GM18499 (cell line): ENCODE data around the gene PRPF6.

ENCODE experiments used
- ATAC-seq: cut with Tn5 transposase; IDR thresholded peaks from one replicate; pipeline ENCODE4 v1.9.1; 2021; ENCODE audit warnings: moderate number of reproducible peaks; ENCODE audit not compliant: insufficient read depth, unreplicated experiment

The PRPF6 gene

DNA sequence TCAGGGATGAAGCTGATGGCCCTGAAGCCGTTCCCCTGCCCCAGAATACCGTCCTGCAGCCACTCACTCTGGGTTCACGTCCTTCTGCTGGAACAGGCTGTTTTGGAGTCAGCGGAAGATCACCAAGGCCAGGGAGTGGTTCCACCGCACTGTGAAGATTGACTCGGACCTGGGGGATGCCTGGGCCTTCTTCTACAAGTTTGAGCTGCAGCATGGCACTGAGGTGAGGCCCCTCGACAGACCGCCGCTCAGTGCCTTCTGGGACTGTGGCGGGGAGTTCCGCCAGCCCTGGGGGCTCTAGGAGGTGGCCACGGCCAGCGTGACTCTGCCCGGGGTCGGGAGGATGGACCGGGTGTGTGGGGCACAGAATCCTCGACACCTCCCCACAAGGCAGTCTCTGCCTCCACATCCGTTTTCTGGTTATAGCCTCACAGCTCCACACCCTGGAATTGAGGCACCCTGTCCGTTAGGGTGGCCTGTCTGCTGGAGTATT is 50.9 kb downstream of the PRPF6 start:
- no peak for ATAC-seq

- ATAC-seq, result no peak
These were observed 52.0 kb downstream of the PRPF6 start for GRCh38 chr20:64032706-64033624.

DNA sequence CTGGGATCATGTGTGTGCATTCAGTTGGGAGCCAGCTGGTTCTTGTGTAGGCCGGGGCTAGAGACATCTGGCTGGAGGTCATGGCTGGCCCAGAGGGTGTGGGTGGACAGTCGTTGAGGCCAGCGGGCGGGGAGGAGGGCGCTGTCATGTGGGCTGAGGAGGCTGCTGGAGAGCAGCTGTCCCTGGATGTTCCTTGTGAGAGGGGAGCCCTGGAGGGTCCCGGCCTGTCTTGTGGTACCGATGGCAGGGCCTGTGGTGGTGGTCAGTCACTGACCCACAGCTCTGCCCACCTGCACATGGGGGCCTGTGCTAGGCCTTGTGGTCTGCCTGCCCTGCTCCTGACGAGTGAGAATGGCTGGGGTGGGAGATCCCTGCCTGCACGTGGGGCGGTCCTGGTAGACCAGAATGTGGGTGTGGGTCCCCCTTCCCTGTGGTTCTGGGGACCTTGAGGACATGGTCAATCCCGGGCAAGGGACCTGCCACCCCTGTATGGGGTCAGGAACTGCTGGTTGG is 53.1 kb downstream of the PRPF6 start:
- no peak for ATAC-seq

DNA sequence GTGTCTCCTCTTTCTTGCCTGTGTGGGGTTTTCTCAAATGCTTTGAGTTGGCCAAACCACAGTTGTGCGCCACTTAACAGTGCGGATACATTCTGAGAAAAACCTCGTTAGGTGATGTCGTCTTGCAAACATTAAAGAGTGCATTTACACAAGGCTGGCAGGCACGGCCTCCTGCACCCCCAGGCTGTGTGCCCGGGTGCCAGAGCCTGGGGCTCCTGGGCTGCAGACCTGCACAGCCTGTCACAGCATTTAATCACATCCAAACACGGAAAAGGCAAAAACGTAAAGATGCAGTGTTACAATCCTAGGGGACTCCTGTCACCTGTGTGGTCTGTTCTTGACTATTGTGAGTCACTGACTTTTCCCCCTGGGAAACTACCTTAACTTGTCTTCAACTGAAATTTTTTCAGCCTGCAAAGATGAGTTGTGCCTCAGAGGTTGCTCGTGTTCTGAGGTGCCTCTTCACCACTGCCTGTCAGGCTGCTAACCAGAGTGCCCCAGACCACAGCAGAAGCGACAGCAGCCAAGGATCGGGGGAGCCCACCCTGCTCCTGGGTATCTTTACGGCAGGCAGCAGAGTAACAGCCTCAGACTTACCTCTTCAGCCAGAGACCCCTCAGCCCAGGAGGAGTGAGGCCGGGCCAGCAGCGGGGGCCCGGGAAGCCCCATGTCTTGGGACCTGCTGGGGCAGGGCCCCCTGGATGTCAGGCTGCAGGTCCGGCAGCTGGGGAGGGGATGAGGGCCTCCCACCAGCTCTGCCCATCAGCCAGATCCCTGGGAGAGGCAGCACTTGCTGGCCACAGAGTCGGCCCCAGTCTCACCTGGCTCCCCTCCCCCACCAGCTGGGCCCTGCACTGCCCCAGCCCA is 54.4 kb downstream of the PRPF6 start:
- no peak for ATAC-seq

GRCh38 chr20:64035933-64036345 is 55.0 kb downstream of the PRPF6 start, which contains the start of gene C20orf204:
Gene C20orf204, plus strand, starts transcription at chr20:64036182. Its CDS starts 142 bp downstream, at chr20:64036324.
- ATAC-seq, result no peak

GRCh38 chr20:64036346-64037198 is 55.6 kb downstream of the PRPF6 start:
- no peak for ATAC-seq

GRCh38 chr20:64037199-64037497 is 56.2 kb downstream of the PRPF6 start:
- no peak for ATAC-seq

GRCh38 chr20:64037498-64038213 is 56.7 kb downstream of the PRPF6 start:
- no peak for ATAC-seq

GRCh38 chr20:64038224-64038564 is 57.3 kb downstream of the PRPF6 start:
- ATAC-seq, result no peak

GRCh38 chr20:64038565-64039292 is 57.8 kb downstream of the PRPF6 start:
- ATAC-seq, result no peak

- ATAC-seq, result no peak
These were observed 58.6 kb downstream of the PRPF6 start for GRCh38 chr20:64039293-64040160.

- no peak for ATAC-seq
These were observed 59.5 kb downstream of the PRPF6 start for GRCh38 chr20:64040231-64041039.

GRCh38 chr20:64041040-64041780 is 60.3 kb downstream of the PRPF6 start:
- no peak for ATAC-seq

GRCh38 chr20:64041781-64042053 is 60.8 kb downstream of the PRPF6 start:
- no peak for ATAC-seq

- ATAC-seq, result no peak
These were observed 61.3 kb downstream of the PRPF6 start for GRCh38 chr20:64042054-64042781.

GRCh38 chr20:64043768-64044167 is 62.8 kb downstream of the PRPF6 start:
- no peak for ATAC-seq
